Natural killer cell treated with Interleukin-12 subunit alpha and Interleukin-12 subunit beta and Interleukin-15 and Interleukin-18, amount 100 ng/mL, for 72 hours (primary cell): ENCODE data around the gene TIMM8A. TPM values are rescaled to one million over a fixed set of nuclear protein-coding genes. Genes with fewer than 3 reads are reported as not detected.
A peak's percentile ranks its signal among the peaks of the same experiment; 100 is the strongest.

Experiments used
- ATAC-seq, 2 donors: fragments of 150-1000 bp; cut with Tn5 transposase in 1 of 2; sonication (Bioruptor Pico), chemical (Tn5 transposase) in 1 of 2; 2 replicates each; pipeline ENCODE4 v1.10.0; 2021
- DNase-seq: peaks from one replicate; pipeline ENCODE4 v3.0.0; 2022; ENCODE audit warnings: low spot score
- H3K27ac Mint-ChIP-seq, 2 donors: 1 replicate in 1 of 2; 2 replicates in 1 of 2; pipeline ENCODE4 v1.8.0; 2022; ENCODE audit warnings: mixed read lengths in 2 of 2, mild to moderate bottlenecking in 1 of 2, moderate library complexity in 1 of 2
- H3K27me3 Mint-ChIP-seq, 2 donors: 1 replicate in 1 of 2; 2 replicates in 1 of 2; pipeline ENCODE4 v1.8.0; 2022; ENCODE audit warnings: mixed read lengths in 2 of 2
- H3K36me3 Mint-ChIP-seq: one replicate; pipeline ENCODE4 v1.8.0; 2022; ENCODE audit warnings: mixed read lengths
- H3K4me1 Mint-ChIP-seq, 2 donors: 1 replicate in 1 of 2; 2 replicates in 1 of 2; pipeline ENCODE4 v1.8.0; 2022; ENCODE audit warnings: low read depth in 2 of 2, mixed read lengths in 2 of 2, mild to moderate bottlenecking in 1 of 2
- H3K4me3 Mint-ChIP-seq: one replicate; pipeline ENCODE4 v1.8.0; 2022; ENCODE audit warnings: mixed read lengths
- H3K9me3 Mint-ChIP-seq: 2 replicates; pipeline ENCODE4 v1.8.0; 2022; ENCODE audit warnings: mixed read lengths
- total RNA-seq, 2 donors: library from RNA; stranded (reverse); gene quantifications; one replicate each; pipeline ENCODE4 v1.2.3, GENCODE V29; 2022

Gene TIMM8A
- 10 to 100 TPM; 18.6 to 31.9 TPM for total RNA-seq

DNA sequence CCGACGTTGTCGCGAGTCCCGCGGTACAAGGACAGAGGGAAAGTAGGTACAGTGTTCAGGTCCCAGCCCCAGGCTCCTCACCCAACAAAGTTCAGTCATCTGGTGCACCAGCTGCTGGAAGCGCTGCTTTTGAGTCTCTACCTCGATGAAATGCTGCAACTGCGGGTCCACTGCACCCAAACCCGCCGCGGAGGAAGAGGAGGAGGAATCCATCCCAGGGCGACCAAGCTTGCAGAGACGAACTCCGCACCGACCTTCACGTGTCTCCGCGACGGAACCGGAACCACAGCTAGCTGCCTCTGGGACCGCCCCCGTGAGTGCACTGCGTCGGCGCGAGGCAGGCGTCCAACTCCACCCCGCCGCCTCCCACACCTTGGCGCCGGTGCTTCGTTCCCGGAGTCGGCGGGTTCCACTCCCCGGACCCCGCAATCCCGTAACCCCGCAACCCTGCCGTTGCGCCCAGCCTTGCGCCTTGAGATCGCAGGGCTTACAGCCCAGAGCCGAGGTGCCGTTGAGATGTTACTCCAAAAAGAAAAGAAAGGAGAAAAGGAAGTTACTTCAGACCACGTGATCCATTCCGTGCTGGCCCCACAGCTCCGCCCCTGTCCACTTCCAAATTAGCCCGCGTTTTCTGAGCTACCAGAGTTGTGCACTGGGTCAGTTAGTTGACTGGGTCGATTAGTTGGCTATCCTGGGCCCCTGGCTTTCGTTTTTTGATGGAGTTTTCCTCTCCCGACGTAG, at the start of gene TIMM8A:
TIMM8A (minus strand) TSS at position 291 of the 741 bp plus-strand sequence; CDS start at position 213, 78 bp downstream.
- no peaks in the 10 kb centered on the region for H3K9me3 Mint-ChIP-seq
- ATAC-seq: peak; percentile 97 to 99
- H3K27me3 Mint-ChIP-seq: no peaks in the 10 kb centered on the region
- H3K27ac Mint-ChIP-seq: peak within 1 kb of the TSS; percentile 71 to 82
- H3K36me3 Mint-ChIP-seq: no peaks in the 10 kb centered on the region
- peak; percentile 82 for DNase-seq
- peak within 1 kb of the TSS; percentile 85 for H3K4me3 Mint-ChIP-seq
- H3K4me1 Mint-ChIP-seq: peaks cover 4 to 6% of the 10 kb centered on the region in 2 donors

DNA sequence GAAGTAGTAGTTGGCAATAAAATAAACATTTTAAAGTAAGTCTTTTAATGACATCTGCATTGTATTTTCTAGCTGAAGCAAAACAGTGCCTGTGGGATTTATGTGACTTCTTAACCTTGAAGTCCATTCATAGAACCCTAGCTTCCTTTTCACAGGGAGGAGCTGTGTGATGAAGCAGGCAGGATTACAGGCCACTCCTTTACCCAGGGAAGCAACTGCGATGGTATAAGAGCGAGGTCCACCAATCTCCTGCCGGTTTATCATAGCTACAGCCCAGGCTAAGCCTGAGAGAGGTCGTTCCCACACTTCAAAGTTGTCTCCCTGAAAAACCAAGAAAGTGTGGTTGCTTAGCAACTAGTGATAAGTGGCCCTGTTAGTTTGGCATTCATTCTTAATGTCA, 49.2 kb upstream of the TIMM8A start:
- ATAC-seq (no peak), DNase-seq (no peak)
- Mint-ChIP-seq H3K27ac (no peak overlapping the region), H3K36me3 (peaks cover 35% of the 10 kb centered on the region), H3K4me1 (peaks cover 10 to 19% of the 10 kb centered on the region in 2 donors), H3K4me3 (no peak overlapping the region), H3K9me3 (no peaks in the 10 kb centered on the region), H3K27me3 (peaks cover 0 to 3% of the 10 kb centered on the region in 2 donors)

DNA sequence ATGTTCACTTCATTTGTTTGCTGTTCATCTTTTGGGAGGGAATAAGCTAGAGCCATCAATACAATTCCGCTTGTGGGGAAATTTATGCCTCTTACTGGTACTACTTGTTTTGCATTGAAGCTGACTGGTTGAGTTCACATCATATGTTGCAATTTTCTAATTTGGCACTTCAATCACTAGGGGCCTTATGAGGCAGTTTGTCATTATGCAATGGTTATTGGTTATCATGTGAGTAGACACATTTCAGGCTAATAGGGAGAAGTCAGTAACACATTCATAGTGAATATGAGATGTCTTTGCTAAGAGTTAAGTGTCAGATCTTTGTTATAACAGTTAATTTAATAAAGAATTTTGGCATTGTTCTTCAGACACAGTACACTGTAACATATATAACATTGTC, 47.2 kb upstream of the TIMM8A start:
- H3K4me3 Mint-ChIP-seq: peak overlapping the region; percentile 8
- no peaks in the 10 kb centered on the region for H3K9me3 Mint-ChIP-seq
- DNase-seq (no peak), ATAC-seq (no peak)
- peaks cover 42% of the 10 kb centered on the region for H3K36me3 Mint-ChIP-seq
- peaks cover 0 to 3% of the 10 kb centered on the region in 2 donors for H3K27me3 Mint-ChIP-seq
- H3K4me1 Mint-ChIP-seq: peaks cover 22 to 23% of the 10 kb centered on the region in 2 donors
- peak overlapping the region; percentile 56 to 68 for H3K27ac Mint-ChIP-seq

GRCh38 chrX:101394372-101394771, 45.8 kb upstream of the TIMM8A start:
- Mint-ChIP-seq H3K27ac (peak overlapping the region in 1 of 2 donors; percentile 96), H3K27me3 (no peaks in the 10 kb centered on the region), H3K9me3 (no peaks in the 10 kb centered on the region), H3K4me3 (peak overlapping the region; percentile 4), H3K4me1 (peaks cover 22 to 26% of the 10 kb centered on the region in 2 donors), H3K36me3 (peaks cover 31% of the 10 kb centered on the region)
- ATAC-seq (no peak), DNase-seq (no peak)

DNA sequence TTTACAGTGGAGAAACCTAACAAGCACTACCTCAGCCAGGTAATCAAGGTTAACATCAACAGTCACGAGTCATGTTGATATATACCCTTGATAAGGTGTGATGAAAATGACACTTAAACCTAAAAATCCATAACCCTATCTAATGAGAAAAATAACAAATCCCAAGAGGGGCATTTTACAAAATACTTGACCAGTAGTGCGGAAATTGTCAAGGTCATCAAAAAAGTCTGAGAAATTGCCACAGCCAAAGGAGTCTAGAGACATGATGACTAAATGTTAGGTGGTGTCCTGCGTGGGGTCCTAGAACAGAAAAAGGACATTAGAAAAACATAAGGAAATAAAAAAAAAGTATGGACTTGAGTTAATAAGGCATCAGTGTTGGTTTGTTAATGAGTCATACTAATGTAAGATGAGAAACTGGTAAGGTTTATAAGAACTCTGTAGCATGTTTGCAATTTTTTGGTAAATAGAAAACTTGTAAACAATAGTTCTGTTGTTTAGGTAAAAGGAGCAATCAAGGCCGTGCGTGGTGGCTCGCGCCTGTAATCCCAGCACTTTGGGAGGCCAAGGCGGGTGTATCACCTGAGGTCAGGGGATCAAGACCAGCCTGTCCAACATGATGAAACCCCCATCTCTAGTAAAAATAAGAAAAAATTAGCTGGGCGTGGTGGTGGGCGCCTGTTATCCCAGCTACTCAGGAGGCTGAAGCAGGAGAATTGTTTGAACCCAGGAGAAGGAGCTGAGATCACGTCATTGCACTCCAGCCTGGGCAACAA, 45.2 kb upstream of the TIMM8A start:
- Mint-ChIP-seq H3K27me3 (no peaks in the 10 kb centered on the region), H3K4me3 (peak overlapping the region; percentile 95), H3K9me3 (no peaks in the 10 kb centered on the region), H3K36me3 (peaks cover 30% of the 10 kb centered on the region), H3K4me1 (peaks cover 22 to 26% of the 10 kb centered on the region in 2 donors), H3K27ac (peak overlapping the region; percentile 95 to 96)
- ATAC-seq (no peak), DNase-seq (no peak)

DNA sequence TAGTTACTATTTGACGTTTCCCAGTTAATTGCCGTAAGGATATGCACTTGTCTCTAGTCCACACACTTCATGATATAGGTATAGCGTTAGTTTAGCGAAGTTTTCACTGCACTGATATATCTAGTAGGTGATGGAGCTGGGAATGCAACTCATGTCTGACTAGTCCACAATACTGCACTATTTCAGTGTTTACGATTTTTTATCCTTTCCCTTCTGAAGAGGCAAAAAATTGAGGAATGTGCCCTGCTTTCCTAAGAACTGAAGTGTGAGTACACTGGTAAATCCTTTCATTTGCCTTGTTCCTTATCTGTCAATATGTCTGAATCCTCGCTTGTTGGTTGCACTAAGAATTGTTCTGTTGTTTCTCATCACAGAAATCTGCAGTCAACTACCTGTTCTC, 43.3 kb upstream of the TIMM8A start:
- Mint-ChIP-seq H3K4me3 (peak overlapping the region; percentile 95), H3K27ac (peak overlapping the region; percentile 95 to 96), H3K4me1 (peaks cover 22 to 26% of the 10 kb centered on the region in 2 donors), H3K9me3 (no peaks in the 10 kb centered on the region), H3K36me3 (peaks cover 30% of the 10 kb centered on the region), H3K27me3 (peaks cover 0 to 2% of the 10 kb centered on the region in 2 donors)
- ATAC-seq (no peak), DNase-seq (no peak)

GRCh38 chrX:101390664-101391525, 42.4 kb upstream of the TIMM8A start, which contains the start of gene RPL36A:
TSS of gene RPL36A (plus strand) at chrX:101391011. CDS start at chrX:101391044, 33 bp downstream.
- peak within 1 kb of the TSS; percentile 95 for H3K4me3 Mint-ChIP-seq
- peak; percentile 89 for DNase-seq
- H3K27me3 Mint-ChIP-seq: peaks cover 0 to 2% of the 10 kb centered on the region in 2 donors
- H3K4me1 Mint-ChIP-seq: peaks cover 22 to 26% of the 10 kb centered on the region in 2 donors
- peak; percentile 97 to 98 for ATAC-seq
- peak within 1 kb of the TSS; percentile 95 to 96 for H3K27ac Mint-ChIP-seq
- peaks cover 30% of the 10 kb centered on the region for H3K36me3 Mint-ChIP-seq
- H3K9me3 Mint-ChIP-seq: no peaks in the 10 kb centered on the region

GRCh38 chrX:101388604-101389003, 40.1 kb upstream of the TIMM8A start:
- Mint-ChIP-seq H3K27me3 (peaks cover 0 to 2% of the 10 kb centered on the region in 2 donors), H3K9me3 (no peaks in the 10 kb centered on the region), H3K4me1 (peaks cover 11 to 18% of the 10 kb centered on the region in 2 donors), H3K36me3 (peaks cover 21% of the 10 kb centered on the region), H3K4me3 (no peak overlapping the region), H3K27ac (no peak overlapping the region)
- ATAC-seq: no peak
- DNase-seq: no peak

DNA sequence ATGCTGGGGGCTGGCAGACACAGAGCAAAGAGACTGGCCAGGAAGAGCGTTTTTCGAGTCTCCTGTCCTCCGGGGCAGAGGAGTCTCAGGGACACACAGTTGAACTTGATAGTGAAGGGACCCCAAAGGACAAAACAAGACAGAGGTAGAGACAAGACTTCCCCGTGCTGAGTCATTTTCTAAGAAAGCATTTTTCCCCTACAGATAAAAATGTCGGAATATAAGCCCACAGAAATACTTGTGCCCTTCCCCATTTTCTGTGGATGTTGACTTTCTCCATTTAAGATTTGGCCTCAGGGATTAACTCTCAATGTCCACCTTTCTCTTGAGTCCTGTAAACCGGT, 38.0 kb upstream of the TIMM8A start:
- ATAC-seq (no peak), DNase-seq (no peak)
- Mint-ChIP-seq H3K36me3 (peaks cover 2% of the 10 kb centered on the region), H3K9me3 (no peaks in the 10 kb centered on the region), H3K27me3 (peaks cover 0 to 2% of the 10 kb centered on the region in 2 donors), H3K4me3 (peak overlapping the region; percentile 48), H3K4me1 (peaks cover 4 to 6% of the 10 kb centered on the region in 2 donors), H3K27ac (peak overlapping the region in 1 of 2 donors; percentile 30)

- no peak for DNase-seq
- no peak for ATAC-seq
- Mint-ChIP-seq H3K27me3 (peaks cover 0 to 2% of the 10 kb centered on the region in 2 donors), H3K4me1 (peaks cover 3 to 4% of the 10 kb centered on the region in 2 donors), H3K4me3 (peak within 1 kb of the TSS; percentile 48), H3K36me3 (no peaks in the 10 kb centered on the region), H3K27ac (peak within 1 kb of the TSS in 1 of 2 donors; percentile 30), H3K9me3 (no peaks in the 10 kb centered on the region)
These were observed 37.4 kb upstream of the TIMM8A start, which contains the start of gene BTK for GRCh38 chrX:101385795-101386541. TSS of gene BTK (minus strand) at chrX:101386191. CDS start at chrX:101375284, 10,907 bp downstream.

DNA sequence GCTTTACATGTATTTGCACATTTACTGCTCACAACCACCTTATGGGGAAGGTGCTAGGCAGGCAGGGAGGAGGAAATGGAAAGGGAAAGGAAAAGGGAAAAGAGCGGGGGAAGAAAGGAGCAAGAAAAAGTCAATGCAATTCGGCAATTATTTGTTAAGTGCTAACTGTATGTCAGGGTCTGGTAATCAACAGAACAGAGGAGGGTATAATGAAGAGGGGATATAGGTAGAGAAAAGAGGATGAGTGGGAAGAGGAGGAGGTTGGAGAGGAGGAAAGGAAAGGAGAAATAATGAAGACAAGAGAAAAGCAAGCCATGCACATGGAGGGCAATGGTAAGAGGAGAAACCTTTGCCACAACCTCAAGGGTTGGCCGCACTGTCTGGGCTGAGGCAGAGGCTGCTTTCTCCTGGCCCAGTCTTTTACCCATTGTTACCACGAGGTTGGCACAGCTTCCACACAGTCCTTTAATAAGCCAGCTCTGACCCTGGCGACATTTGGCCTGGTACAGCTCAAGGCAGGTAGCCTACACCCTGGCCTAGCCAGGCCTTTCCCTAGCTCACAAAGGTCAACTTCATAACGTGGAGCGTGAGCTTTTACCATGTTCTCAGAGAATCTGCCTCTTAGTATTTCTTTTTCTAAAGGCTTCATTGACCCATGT, 36.6 kb upstream of the TIMM8A start:
- ATAC-seq: no peak
- H3K27me3 Mint-ChIP-seq: peaks cover 0 to 2% of the 10 kb centered on the region in 2 donors
- H3K4me1 Mint-ChIP-seq: peaks cover 0 to 4% of the 10 kb centered on the region in 2 donors
- no peak overlapping the region for H3K27ac Mint-ChIP-seq
- DNase-seq: no peak
- H3K4me3 Mint-ChIP-seq: peak overlapping the region; percentile 42
- H3K36me3 Mint-ChIP-seq: no peaks in the 10 kb centered on the region
- no peaks in the 10 kb centered on the region for H3K9me3 Mint-ChIP-seq

- Mint-ChIP-seq H3K4me3 (no peak overlapping the region), H3K27ac (no peak overlapping the region), H3K27me3 (peaks cover 0 to 7% of the 10 kb centered on the region in 2 donors), H3K4me1 (peaks cover 0 to 4% of the 10 kb centered on the region in 2 donors), H3K36me3 (no peaks in the 10 kb centered on the region), H3K9me3 (no peaks in the 10 kb centered on the region)
- DNase-seq (no peak), ATAC-seq (no peak)
These were observed 35.2 kb upstream of the TIMM8A start for GRCh38 chrX:101383679-101384205.
